ENCODE results near the gene RIMBP2.

DNA sequence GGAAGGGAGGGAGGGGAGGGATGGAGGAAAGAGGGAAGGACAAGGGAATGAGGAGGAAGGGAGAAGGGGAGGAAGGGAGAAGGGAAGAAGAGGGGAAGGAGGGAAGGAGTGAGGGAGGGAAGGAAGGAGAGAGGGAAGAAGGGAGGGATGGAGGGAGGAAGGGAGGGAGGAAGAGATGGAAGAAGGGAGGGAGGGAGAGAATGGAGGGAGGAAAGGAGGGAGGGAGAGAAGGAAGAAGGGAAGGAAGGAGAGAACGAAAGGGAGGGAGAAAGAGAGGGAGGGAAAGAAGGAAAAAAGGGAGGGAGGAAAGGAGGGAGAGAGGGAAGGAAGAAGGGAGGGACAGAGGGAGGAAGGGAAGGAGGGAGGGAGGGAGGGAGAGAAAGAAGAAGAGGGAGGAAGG lies 49.5 kb downstream of the RIMBP2 start:
- TF ChIP-seq, protein P1, sequence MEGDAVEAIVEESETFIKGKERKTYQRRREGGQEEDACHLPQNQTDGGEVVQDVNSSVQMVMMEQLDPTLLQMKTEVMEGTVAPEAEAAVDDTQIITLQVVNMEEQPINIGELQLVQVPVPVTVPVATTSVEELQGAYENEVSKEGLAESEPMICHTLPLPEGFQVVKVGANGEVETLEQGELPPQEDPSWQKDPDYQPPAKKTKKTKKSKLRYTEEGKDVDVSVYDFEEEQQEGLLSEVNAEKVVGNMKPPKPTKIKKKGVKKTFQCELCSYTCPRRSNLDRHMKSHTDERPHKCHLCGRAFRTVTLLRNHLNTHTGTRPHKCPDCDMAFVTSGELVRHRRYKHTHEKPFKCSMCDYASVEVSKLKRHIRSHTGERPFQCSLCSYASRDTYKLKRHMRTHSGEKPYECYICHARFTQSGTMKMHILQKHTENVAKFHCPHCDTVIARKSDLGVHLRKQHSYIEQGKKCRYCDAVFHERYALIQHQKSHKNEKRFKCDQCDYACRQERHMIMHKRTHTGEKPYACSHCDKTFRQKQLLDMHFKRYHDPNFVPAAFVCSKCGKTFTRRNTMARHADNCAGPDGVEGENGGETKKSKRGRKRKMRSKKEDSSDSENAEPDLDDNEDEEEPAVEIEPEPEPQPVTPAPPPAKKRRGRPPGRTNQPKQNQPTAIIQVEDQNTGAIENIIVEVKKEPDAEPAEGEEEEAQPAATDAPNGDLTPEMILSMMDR (IDR thresholded peaks at IDR 0.05): no peak
- no peak for TF ChIP-seq EP300 (IDR thresholded peaks at IDR 0.05)
- TF ChIP-seq POLR2A (IDR thresholded peaks at IDR 0.05; ENCODE audit: low read depth): no peak
